ENCODE results near the gene TMEM151A. TPM values are rescaled to one million over a fixed set of nuclear protein-coding genes. Genes with fewer than 3 reads are reported as not detected.
"Not testable (repeated sequence)": the region's sequence is repeated elsewhere in the genome, so short reads cannot be mapped to it uniquely, and the experiment has no call there.

The TMEM151A gene
- total RNA-seq, 1 donor: 0.36 TPM

DNA sequence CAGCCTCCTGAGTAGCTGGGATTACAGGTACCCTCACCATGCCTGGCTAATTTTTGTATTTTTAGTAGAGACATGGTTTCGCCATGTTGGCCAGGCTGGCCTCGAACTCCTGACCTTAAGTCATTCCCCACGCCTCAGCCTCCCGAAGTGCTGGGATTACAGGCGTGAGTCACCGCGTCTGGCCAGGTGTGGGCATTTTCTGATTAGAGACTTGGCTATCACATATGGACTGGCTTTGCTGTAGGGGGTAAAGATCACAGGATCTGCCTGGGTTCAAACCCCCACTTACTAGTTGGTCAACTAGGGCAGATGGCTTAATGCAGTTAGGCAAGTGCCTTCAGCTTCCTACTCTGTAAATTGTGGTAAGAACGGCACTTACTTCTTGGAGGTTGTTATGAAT, 18.6 kb downstream of the TMEM151A start:
- Histone ChIP-seq H3K36me3 (ENCODE audit: insufficient read depth, low read length) (no peaks in the 10 kb centered on the region), H3K79me2 (ENCODE audit: insufficient read depth, low read length) (peaks cover 19% of the 10 kb centered on the region), H3K27me3 (ENCODE audit: insufficient read depth, low read length) (peaks cover 1% of the 10 kb centered on the region), H3K4me3 (ENCODE audit: insufficient read depth, low read length) (no peak overlapping the region), H3K4me1 (ENCODE audit: insufficient read depth, low read length) (peaks cover 22% of the 10 kb centered on the region), H3K9me3 (ENCODE audit: low read depth, low read length) (no peaks in the 10 kb centered on the region), H3K27ac (ENCODE audit: low read depth, low read length) (no peak overlapping the region), H2AFZ (ENCODE audit: low read length) (no peak overlapping the region), H3K4me2 (ENCODE audit: insufficient read depth, low read length) (no peak overlapping the region), H4K20me1 (ENCODE audit: insufficient read depth, low read length) (peaks cover 11% of the 10 kb centered on the region)
- DNase-seq (ENCODE audit: insufficient read length, low spot score, missing footprints): peak; percentile 29
- TF ChIP-seq, protein P1, sequence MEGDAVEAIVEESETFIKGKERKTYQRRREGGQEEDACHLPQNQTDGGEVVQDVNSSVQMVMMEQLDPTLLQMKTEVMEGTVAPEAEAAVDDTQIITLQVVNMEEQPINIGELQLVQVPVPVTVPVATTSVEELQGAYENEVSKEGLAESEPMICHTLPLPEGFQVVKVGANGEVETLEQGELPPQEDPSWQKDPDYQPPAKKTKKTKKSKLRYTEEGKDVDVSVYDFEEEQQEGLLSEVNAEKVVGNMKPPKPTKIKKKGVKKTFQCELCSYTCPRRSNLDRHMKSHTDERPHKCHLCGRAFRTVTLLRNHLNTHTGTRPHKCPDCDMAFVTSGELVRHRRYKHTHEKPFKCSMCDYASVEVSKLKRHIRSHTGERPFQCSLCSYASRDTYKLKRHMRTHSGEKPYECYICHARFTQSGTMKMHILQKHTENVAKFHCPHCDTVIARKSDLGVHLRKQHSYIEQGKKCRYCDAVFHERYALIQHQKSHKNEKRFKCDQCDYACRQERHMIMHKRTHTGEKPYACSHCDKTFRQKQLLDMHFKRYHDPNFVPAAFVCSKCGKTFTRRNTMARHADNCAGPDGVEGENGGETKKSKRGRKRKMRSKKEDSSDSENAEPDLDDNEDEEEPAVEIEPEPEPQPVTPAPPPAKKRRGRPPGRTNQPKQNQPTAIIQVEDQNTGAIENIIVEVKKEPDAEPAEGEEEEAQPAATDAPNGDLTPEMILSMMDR (IDR thresholded peaks at IDR 0.05; ENCODE audit: extremely low read depth, low read depth, low read length): no peak

DNA sequence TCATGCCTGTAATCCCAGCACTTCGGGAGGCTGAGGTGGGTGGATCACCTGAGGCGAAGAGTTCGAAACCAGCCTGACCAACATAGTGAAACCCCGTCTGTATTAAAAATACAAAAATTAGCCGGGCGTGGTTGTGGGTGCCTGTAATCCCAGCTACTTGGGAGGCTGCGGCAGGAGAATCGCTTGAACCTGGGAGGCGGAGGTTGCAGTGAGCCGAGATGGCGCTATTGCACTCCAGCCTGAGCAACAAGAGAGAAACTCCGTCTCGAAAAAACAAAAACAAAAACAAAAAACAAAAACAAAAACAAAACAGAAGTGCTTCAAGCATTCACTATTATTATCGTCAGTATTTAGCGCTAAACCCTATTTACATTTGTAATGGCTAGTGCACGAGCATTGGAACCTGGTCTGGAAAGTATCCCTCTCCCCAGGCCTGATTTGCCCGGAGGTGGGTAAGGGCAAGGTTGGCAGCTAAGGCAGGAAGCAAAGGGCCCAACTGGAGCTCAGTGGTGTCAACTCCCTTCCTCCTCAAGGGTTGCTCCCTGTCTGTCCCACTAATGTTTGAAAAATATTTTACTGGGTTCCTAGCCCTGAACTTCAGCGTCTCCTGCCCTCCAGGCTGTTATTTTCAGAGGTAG, 19.2 kb downstream of the TMEM151A start:
- H3K9me3 ChIP-seq (ENCODE audit: low read depth, low read length); H3K4me3 ChIP-seq (ENCODE audit: insufficient read depth, low read length); H3K36me3 ChIP-seq (ENCODE audit: insufficient read depth, low read length); H3K4me2 ChIP-seq (ENCODE audit: insufficient read depth, low read length); H3K27me3 ChIP-seq (ENCODE audit: insufficient read depth, low read length); H3K27ac ChIP-seq (ENCODE audit: low read depth, low read length); H2AFZ ChIP-seq (ENCODE audit: low read length): not testable (repeated sequence)
- Histone ChIP-seq H4K20me1 (ENCODE audit: insufficient read depth, low read length) (peaks cover 17% of the 10 kb centered on the region), H3K4me1 (ENCODE audit: insufficient read depth, low read length) (peaks cover 28% of the 10 kb centered on the region), H3K79me2 (ENCODE audit: insufficient read depth, low read length) (peaks cover 25% of the 10 kb centered on the region)
- DNase-seq (ENCODE audit: insufficient read length, low spot score, missing footprints): peak; percentile 65

DNA sequence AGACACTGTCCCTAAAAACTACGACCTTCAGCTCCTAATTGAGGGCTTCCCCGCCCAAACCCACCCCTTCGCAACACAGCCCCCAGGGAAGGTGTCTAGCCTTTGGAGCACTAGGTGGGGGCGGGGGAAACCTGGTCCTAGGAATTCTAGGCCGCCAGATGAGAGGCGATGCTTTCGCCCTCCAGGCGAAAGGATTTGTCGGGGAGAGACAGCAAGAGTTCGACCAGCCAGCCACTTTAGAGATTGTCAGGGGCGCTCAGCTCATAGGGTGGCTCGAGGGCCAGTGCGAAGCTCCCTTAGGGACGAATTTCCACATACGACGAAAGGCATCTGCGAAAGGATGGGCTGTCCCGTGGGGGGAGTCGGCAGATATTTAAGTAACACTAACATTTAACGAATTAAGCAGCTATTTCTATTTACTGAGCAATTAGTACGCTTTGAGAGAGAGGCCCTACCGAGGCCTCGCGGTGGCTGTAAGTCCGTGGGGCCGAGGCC, 19.8 kb downstream of the TMEM151A start:
- no peak for DNase-seq (ENCODE audit: insufficient read length, low spot score, missing footprints)
- Histone ChIP-seq H3K27me3 (ENCODE audit: insufficient read depth, low read length) (no peaks in the 10 kb centered on the region), H3K27ac (ENCODE audit: low read depth, low read length) (peak overlapping the region; percentile 83), H4K20me1 (ENCODE audit: insufficient read depth, low read length) (peaks cover 23% of the 10 kb centered on the region), H3K79me2 (ENCODE audit: insufficient read depth, low read length) (peaks cover 30% of the 10 kb centered on the region), H3K4me2 (ENCODE audit: insufficient read depth, low read length) (peak overlapping the region; percentile 98), H3K4me1 (ENCODE audit: insufficient read depth, low read length) (peaks cover 34% of the 10 kb centered on the region), H2AFZ (ENCODE audit: low read length) (peak overlapping the region; percentile 98), H3K36me3 (ENCODE audit: insufficient read depth, low read length) (no peaks in the 10 kb centered on the region), H3K9me3 (ENCODE audit: low read depth, low read length) (no peaks in the 10 kb centered on the region), H3K4me3 (ENCODE audit: insufficient read depth, low read length) (peak overlapping the region; percentile 80)
- TF ChIP-seq, protein P1 (IDR thresholded peaks at IDR 0.05; ENCODE audit: extremely low read depth, low read depth, low read length): peak; percentile 90

DNA sequence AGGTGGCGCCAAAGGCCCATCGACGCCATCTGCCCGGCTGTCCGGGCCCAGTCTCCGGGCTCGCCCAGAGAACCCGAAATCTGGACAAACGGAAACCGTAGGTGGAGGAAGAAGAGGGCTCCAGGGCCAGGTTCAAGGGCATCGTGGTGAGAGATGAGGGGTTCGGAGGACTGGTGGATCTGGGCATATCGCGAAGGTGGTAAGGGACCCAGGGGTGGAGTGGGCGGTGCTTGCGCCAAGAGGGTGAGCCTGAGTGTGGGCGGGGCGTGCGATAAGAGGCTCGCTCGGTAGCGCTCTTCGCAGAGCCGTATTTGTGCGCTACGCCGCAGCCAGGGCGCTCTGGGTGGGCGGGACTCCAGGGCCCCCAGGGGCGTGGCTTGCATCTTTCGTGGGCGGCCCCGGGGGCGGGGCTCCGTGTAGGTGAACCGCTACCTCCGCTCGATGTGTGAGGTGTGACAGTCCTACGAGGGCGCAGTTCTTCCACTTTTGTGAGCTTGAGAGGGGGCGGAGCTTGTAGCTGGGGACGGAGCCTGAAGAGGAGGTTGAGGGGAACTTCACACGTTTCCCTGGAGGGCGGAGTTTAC, 20.4 kb downstream of the TMEM151A start:
- H3K4me1 ChIP-seq (ENCODE audit: insufficient read depth, low read length): peaks cover 38% of the 10 kb centered on the region
- peak; percentile 97 for DNase-seq (ENCODE audit: insufficient read length, low spot score, missing footprints)

More for the DNA sequence above, 20.4 kb downstream of the TMEM151A start:
- Histone ChIP-seq H2AFZ (ENCODE audit: low read length) (peak overlapping the region; percentile 98), H3K9me3 (ENCODE audit: low read depth, low read length) (no peaks in the 10 kb centered on the region), H3K27ac (ENCODE audit: low read depth, low read length) (peak overlapping the region; percentile 83), H3K4me3 (ENCODE audit: insufficient read depth, low read length) (peak overlapping the region; percentile 80), H3K79me2 (ENCODE audit: insufficient read depth, low read length) (peaks cover 33% of the 10 kb centered on the region), H3K4me2 (ENCODE audit: insufficient read depth, low read length) (peak overlapping the region; percentile 98), H3K36me3 (ENCODE audit: insufficient read depth, low read length) (no peaks in the 10 kb centered on the region), H3K27me3 (ENCODE audit: insufficient read depth, low read length) (no peaks in the 10 kb centered on the region), H4K20me1 (ENCODE audit: insufficient read depth, low read length) (peaks cover 25% of the 10 kb centered on the region)
- TF ChIP-seq, protein P1 (IDR thresholded peaks at IDR 0.05; ENCODE audit: extremely low read depth, low read depth, low read length): no peak
